ENCODE results near the gene MTHFSD.
A peak's percentile ranks its signal among the peaks of the same experiment; 100 is the strongest.

The MTHFSD gene

GRCh38 chr16:86566966-86567700 is 12.1 kb upstream of the MTHFSD start:
- Histone ChIP-seq H3K27ac (ENCODE audit: poor library complexity, severe bottlenecking) (peak overlapping the region; percentile 76), H3K27me3 (ENCODE audit: insufficient read depth, poor library complexity, severe bottlenecking) (peaks cover 14% of the 10 kb centered on the region), H3K36me3 (ENCODE audit: low read depth) (peaks cover 12% of the 10 kb centered on the region; the same call in 1 of the 2 replicates), H3K9me3 (ENCODE audit: severe bottlenecking) (no peaks in the 10 kb centered on the region), H3K4me1 (ENCODE audit: insufficient read depth, poor library complexity, severe bottlenecking) (peaks cover 7% of the 10 kb centered on the region), H3K4me3 (ENCODE audit: severe bottlenecking) (peak overlapping the region; percentile 80)
- TF ChIP-seq CTCF (IDR thresholded peaks at IDR 0.05; ENCODE audit: poor library complexity, severe bottlenecking): no peak
- ATAC-seq (ENCODE audit: low read depth) (peak; percentile 59), DNase-seq (ENCODE audit: low spot score) (no peak)

GRCh38 chr16:86566601-86566965 is 11.5 kb upstream of the MTHFSD start, which contains the start of gene FOXC2:
FOXC2 (plus strand) TSS chr16:86566829; CDS start chr16:86567336, 507 bp downstream.
- Histone ChIP-seq H3K4me3 (ENCODE audit: severe bottlenecking) (peak within 1 kb of the TSS; percentile 80), H3K27ac (ENCODE audit: poor library complexity, severe bottlenecking) (peak within 1 kb of the TSS; percentile 76)
- ATAC-seq (ENCODE audit: low read depth): peak; percentile 69

GRCh38 chr16:86565644-86566511 is 10.8 kb upstream of the MTHFSD start:
- no peak for TF ChIP-seq CTCF (IDR thresholded peaks at IDR 0.05; ENCODE audit: poor library complexity, severe bottlenecking)
- Histone ChIP-seq H3K9me3 (ENCODE audit: severe bottlenecking) (no peaks in the 10 kb centered on the region), H3K4me3 (ENCODE audit: severe bottlenecking) (peak overlapping the region; percentile 80), H3K36me3 (ENCODE audit: low read depth) (peaks cover 12% of the 10 kb centered on the region; the same call in 1 of the 2 replicates), H3K27ac (ENCODE audit: poor library complexity, severe bottlenecking) (peak overlapping the region; percentile 76), H3K4me1 (ENCODE audit: insufficient read depth, poor library complexity, severe bottlenecking) (peaks cover 7% of the 10 kb centered on the region), H3K27me3 (ENCODE audit: insufficient read depth, poor library complexity, severe bottlenecking) (peaks cover 14% of the 10 kb centered on the region)
- ATAC-seq (ENCODE audit: low read depth) (no peak), DNase-seq (ENCODE audit: low spot score) (no peak)

More at GRCh38 chr16:86566601-86566965, 11.5 kb upstream of the MTHFSD start, which contains the start of gene FOXC2:
- DNase-seq (ENCODE audit: low spot score): peak; percentile 95
- Histone ChIP-seq H3K36me3 (ENCODE audit: low read depth) (peaks cover 12% of the 10 kb centered on the region; the same call in 1 of the 2 replicates), H3K27me3 (ENCODE audit: insufficient read depth, poor library complexity, severe bottlenecking) (peaks cover 14% of the 10 kb centered on the region), H3K4me1 (ENCODE audit: insufficient read depth, poor library complexity, severe bottlenecking) (peaks cover 7% of the 10 kb centered on the region), H3K9me3 (ENCODE audit: severe bottlenecking) (no peaks in the 10 kb centered on the region)
- no peak for TF ChIP-seq CTCF (IDR thresholded peaks at IDR 0.05; ENCODE audit: poor library complexity, severe bottlenecking)

GRCh38 chr16:86565181-86565631 is 10.2 kb upstream of the MTHFSD start:
- Histone ChIP-seq H3K27ac (ENCODE audit: poor library complexity, severe bottlenecking) (no peak overlapping the region), H3K36me3 (ENCODE audit: low read depth) (peaks cover 6% of the 10 kb centered on the region; the same call in 1 of the 2 replicates), H3K4me1 (ENCODE audit: insufficient read depth, poor library complexity, severe bottlenecking) (peaks cover 7% of the 10 kb centered on the region), H3K4me3 (ENCODE audit: severe bottlenecking) (no peak overlapping the region), H3K27me3 (ENCODE audit: insufficient read depth, poor library complexity, severe bottlenecking) (peaks cover 14% of the 10 kb centered on the region), H3K9me3 (ENCODE audit: severe bottlenecking) (no peaks in the 10 kb centered on the region)
- no peak for DNase-seq (ENCODE audit: low spot score)
- TF ChIP-seq CTCF (IDR thresholded peaks at IDR 0.05; ENCODE audit: poor library complexity, severe bottlenecking): no peak
- no peak for ATAC-seq (ENCODE audit: low read depth)
